CD4-positive, alpha-beta T cell treated with Interleukin-17A for 1 hour (primary cell): ENCODE measurements around the gene RAPGEFL1.
A peak's percentile ranks its signal among the peaks of the same experiment; 100 is the strongest.
"Not testable (repeated sequence)": the region's sequence is repeated elsewhere in the genome, so short reads cannot be mapped to it uniquely, and the experiment has no call there.

Experiments used
- DNase-seq: peaks from one replicate; pipeline ENCODE4 v3.0.0-alpha.2; 2020

The RAPGEFL1 gene

DNA sequence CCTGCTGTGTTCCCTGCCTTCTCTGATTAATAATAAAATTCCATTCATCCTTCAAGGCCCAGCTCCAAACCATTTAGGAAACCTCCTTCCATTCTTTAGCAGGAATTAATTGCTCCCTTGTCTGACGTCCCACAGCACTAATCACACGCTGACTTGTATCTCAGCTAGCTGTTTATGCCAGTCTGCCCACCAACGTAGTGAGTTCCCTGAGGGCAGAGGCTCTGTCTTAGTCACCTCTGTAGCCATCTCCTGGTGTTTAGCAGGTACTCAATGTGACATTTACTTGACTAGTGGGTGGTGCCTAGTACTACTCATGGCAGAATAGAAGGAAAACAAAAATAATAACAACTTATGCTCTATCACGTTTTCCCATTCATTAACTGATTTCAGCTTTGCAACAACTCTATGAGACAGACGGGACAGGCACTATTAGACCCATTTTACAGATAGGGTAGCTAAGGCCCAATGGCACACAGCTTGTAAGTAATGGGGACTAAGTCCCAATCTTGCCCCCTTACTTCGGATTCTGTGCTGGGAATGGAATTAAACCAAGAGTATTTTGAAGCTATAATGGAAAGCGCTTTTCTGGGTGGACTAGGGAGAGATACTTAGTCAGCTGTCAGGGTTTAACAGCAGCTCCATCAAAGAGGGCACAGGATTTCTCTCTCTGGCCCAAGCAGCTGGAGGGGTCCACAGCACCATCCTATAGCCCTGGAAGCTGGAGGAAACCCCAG is 40.9 kb downstream of the RAPGEFL1 start:
- DNase-seq: peak; percentile 26

GRCh38 chr17:40218740-40219593 is 41.7 kb downstream of the RAPGEFL1 start, which contains the start of gene WIPF2:
Gene WIPF2 (plus strand): TSS chr17:40219304. CDS start chr17:40256460, 37,156 bp downstream.
- peak; percentile 97 for DNase-seq

- peak; percentile 37 for DNase-seq
These were observed 42.5 kb downstream of the RAPGEFL1 start for GRCh38 chr17:40219594-40220338.

- no peak for DNase-seq
These were observed 47.7 kb downstream of the RAPGEFL1 start for GRCh38 chr17:40224718-40225550.

- DNase-seq: not testable (repeated sequence)
These were observed 51.9 kb downstream of the RAPGEFL1 start for GRCh38 chr17:40229146-40229545.

DNA sequence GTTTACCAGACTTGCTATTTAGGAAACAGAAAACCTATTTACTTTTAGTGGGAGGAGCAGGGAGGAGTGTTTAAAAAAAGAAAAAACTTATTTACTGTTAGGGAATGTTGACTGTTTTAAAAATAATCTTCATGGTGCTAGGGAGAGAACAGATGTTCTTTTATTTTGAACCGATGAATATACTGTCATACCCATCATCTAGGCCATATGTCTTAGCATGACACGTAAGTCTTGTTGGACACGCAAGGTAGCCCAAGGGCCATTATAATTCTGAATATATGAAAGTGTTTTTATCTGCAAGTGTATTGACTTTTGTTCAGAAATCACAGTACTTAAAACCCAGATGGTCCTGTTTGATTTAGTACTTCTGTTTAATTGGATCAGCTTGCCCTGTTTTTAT is 53.4 kb downstream of the RAPGEFL1 start:
- no peak for DNase-seq

DNA sequence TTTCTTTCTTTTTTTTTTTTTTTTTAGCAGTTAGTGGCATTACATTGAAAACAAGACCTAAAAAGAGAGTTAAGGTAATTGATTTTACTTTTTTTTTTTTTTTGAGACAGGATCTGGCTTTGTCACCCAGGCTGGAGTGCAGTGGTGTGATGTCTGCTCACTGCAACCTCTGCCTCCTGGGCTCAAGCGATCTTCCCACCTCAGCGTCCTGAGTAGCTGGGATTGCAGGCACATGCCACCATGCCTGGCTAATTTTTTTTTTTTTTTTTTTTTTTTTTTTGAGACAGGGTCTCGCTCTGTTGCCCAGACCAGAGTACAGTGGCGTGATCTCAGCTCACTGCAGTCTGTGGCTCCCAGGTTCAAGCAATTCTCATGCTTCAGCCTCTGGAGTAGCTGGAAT is 54.7 kb downstream of the RAPGEFL1 start:
- not testable (repeated sequence) for DNase-seq

GRCh38 chr17:40241252-40241834 is 64.1 kb downstream of the RAPGEFL1 start:
- DNase-seq: no peak

DNA sequence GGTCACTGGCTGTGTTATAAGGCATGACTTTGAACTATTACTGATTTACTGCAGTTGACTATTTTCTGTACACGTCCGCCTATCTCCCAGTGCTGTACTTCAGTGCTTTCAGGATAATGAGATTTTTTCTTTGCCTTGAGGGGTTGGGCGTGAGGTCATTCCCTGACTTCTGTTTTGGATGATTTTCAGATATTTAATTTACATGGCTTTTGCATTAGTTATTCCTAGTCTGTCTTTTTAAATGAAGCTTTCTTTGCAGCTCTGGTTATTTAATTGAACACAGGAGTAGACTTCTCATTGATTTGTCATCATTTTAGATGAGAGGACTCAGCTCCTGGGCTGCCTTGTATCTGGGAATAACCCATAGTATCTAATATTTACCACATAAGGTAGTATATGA is 65.5 kb downstream of the RAPGEFL1 start:
- DNase-seq: no peak

GRCh38 chr17:40243761-40244160 is 66.5 kb downstream of the RAPGEFL1 start:
- no peak for DNase-seq

DNA sequence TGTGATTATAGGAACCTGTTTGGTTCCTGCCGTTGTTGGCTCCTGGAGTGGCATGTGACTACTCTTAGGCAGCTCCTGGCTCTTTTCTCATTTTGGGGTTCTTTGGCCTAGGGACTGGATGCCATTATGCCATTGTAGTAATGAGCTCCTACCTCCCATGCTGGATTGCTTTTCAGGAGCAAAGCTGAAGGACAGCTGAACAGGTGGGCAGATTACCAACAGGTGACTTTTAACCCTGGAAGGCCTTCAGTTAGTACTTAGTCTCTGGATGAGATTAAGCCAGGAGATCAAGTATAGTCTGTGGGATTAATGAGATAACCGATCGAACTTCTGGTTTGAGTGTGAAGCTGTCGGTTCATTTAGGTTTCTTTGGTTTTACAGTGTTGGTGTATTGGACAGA is 67.0 kb downstream of the RAPGEFL1 start:
- DNase-seq: no peak
